Omental fat pad (tissue), 4 donors: Measurements from ENCODE around the gene PCCA. TPM values are rescaled to one million over a fixed set of nuclear protein-coding genes. Genes with fewer than 3 reads are reported as not detected.

Experiments used
- ATAC-seq: fragments of 150-250 bp; one replicate; pipeline ENCODE4 v1.9.1; 2016; ENCODE audit warnings: mild to moderate bottlenecking, moderate library complexity; ENCODE audit not compliant: low FRiP score
- DNase-seq: peaks from one replicate; pipeline ENCODE4 v3.0.0-alpha.2; 2019; ENCODE audit warnings: low spot score
- total RNA-seq, 4 donors: library from RNA; depleted of rRNA; stranded (reverse); fragments of >200 nt; gene quantifications; one replicate each; pipeline ENCODE4 v1.1.0, GENCODE V29; 2016
- TF ChIP-seq, protein P1 (sequence below), 3 donors: fragments of 450-650 bp; IDR thresholded peaks; one replicate each; pipeline ENCODE4 v1.5.1; 2016 to 2017; ENCODE audit warnings: antibody characterized with exemption in 3 of 3, mild to moderate bottlenecking in 3 of 3, moderate library complexity in 2 of 3

PCCA gene
- total RNA-seq, 4 donors from 2014 or later, result 27.5 to 61.6 (median 49.2) TPM

DNA sequence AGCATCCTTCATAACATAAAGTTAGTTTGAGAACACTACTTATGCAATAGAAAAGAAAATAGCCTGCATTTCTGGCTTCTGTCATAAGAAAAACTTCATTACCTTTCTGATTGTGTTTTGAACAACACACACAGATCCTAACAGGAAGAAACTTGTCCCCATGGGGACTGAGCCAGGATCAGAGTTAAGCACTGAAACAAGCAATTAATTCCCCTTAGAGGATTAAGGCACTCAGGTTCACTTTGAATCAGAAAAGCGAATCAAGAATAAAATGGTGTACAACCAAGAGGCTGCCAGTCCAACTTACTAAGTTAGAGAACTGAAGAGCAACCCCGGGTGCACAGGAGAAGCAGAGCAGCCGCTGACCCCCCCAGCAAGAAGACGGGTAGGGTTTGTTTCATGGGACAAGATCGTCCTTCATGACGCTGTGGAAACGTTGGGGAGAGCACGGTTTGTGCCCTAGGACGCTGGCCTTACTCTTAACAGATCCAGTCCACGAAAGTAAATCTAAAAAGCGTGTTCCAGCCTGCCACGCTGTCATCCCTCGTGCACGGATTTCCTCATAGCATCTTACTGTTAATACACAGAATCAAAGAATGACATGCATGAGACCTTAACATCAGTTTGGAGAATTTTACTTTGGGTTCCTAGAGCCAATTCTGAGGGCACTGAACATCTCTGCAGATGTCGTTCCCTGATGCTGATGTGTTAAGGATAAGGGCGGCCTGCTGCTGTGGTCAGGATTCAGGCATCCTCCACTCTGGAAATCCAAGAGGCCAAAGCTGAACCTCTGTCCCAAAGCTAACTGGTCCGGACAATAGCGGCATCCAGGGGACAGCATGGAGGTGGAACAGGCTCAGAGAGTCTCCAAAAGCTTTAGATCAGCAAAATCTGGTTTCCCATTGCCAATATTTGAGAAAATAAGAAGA lies 453.3 kb downstream of the PCCA start:
- ATAC-seq, result no peak

DNA sequence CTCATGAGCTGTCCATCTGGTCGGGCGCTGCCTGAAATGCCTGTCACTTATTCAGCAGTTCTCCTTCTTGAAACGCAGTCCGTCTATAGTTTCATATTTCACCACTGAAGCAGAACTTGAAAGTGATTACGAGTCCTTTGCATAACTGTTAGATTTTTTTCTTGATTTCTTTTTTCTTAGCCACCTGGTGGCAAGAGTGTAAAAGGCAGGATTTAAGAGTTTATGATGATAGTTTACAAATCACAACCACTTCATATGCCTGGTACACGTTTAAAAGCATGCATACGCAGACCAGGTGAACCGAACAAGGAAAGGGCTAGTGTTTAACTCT lies 453.9 kb downstream of the PCCA start:
- TF ChIP-seq, protein P1, sequence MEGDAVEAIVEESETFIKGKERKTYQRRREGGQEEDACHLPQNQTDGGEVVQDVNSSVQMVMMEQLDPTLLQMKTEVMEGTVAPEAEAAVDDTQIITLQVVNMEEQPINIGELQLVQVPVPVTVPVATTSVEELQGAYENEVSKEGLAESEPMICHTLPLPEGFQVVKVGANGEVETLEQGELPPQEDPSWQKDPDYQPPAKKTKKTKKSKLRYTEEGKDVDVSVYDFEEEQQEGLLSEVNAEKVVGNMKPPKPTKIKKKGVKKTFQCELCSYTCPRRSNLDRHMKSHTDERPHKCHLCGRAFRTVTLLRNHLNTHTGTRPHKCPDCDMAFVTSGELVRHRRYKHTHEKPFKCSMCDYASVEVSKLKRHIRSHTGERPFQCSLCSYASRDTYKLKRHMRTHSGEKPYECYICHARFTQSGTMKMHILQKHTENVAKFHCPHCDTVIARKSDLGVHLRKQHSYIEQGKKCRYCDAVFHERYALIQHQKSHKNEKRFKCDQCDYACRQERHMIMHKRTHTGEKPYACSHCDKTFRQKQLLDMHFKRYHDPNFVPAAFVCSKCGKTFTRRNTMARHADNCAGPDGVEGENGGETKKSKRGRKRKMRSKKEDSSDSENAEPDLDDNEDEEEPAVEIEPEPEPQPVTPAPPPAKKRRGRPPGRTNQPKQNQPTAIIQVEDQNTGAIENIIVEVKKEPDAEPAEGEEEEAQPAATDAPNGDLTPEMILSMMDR (IDR thresholded peaks at IDR 0.05), result peak in 1 of 3 donors; percentile 19
- DNase-seq, result no peak
- ATAC-seq, result no peak

More for the DNA sequence above, 453.3 kb downstream of the PCCA start:
- no peak for DNase-seq
- TF ChIP-seq, protein P1 (IDR thresholded peaks at IDR 0.05), result no peak

DNA sequence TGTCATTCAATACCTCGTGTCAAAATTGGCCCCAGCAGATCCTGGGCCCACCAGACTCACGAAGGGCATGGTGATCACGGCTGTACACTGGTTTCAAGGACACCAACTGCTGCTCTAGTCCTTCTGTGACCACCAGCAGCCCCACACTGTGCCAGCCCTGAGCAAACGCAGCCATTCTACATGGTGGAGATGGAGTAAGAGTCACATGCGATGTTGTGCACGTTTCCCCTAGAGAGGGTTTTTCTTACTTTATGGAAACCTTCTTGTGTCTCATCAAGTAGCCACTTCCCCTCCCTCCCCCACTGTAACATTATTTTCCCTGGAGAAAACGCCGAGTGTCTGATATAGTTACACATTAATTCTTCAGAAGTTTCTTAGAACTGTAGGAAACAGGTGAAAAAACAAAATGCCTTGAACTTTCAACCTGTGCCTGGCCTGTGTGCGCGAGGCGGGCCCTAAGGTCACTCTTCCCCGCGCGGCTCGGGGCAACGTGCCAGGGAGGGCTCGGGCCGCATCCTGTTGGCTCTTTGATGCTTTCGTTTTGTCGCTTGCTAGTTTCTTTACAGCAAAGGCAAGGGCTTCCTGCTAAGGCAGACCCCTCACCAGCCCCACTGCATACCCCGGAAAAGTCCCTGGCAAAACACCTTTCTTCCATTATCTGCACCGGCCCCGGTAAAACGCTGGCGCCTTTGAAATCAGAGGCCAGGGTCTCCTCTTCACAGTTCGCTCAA lies 455.1 kb downstream of the PCCA start:
- TF ChIP-seq, protein P1 (IDR thresholded peaks at IDR 0.05), result no peak
- no peak for DNase-seq
- ATAC-seq, result no peak

DNA sequence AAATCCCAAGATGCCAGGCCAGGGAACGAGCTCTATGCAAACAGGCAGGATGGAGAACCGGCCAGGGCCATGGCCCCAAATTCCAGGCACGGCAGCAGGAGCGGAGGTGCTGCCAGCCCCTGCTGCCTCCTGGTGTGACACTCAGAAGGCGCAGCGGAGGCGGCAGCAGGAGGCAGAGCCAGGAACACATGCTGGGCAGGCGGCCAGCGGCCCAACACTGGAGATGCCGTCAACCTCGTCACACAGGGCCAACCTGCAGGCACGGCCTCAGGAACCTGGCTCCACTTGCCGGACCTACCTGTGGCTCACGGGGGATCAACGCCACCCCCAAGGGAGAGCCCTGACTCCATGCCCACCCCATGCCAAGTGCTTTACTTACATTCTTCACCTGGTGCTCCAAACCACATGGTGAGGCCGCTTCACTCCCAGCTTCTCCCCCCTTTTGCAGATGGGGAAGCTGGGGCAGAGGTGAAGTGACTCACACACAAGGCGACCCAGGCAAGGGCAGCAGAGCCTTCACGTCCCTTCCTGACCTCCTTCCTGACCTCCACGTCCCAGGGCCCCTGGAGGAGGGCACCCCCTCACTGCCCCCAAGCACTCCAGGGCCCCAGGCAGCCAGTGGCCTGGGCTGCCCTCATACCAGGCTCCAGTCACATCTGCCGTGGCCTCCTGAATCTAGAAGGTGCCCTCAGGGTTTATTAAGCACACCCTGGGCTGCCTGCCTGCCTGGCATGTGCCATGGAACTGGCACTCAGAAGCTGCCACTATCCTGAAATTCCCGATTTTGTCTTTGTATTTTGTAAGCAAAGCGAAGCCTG lies 456.2 kb downstream of the PCCA start:
- no peak for DNase-seq
- TF ChIP-seq, protein P1 (IDR thresholded peaks at IDR 0.05), result no peak
- ATAC-seq, result no peak

DNA sequence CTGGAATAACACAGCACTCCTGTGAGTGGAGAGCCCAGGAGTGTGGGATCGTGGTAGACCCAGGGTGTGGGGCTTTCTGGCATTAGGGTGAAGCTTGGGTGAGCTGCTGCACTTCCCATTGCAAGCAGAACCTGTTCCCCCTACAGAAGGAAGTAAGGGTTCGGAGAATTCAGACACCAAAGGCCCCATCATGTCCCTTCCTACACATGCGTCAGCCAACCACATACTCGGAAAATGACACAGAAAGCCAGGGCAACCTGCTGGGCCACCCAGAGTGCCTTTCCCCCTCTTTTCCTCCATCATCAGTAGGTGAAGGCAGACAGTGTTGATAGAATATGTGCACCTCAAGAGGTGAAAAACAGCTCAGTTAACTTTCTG lies 456.8 kb downstream of the PCCA start:
- ATAC-seq (no peak), DNase-seq (no peak)
- TF ChIP-seq, protein P1 (IDR thresholded peaks at IDR 0.05), result no peak

DNA sequence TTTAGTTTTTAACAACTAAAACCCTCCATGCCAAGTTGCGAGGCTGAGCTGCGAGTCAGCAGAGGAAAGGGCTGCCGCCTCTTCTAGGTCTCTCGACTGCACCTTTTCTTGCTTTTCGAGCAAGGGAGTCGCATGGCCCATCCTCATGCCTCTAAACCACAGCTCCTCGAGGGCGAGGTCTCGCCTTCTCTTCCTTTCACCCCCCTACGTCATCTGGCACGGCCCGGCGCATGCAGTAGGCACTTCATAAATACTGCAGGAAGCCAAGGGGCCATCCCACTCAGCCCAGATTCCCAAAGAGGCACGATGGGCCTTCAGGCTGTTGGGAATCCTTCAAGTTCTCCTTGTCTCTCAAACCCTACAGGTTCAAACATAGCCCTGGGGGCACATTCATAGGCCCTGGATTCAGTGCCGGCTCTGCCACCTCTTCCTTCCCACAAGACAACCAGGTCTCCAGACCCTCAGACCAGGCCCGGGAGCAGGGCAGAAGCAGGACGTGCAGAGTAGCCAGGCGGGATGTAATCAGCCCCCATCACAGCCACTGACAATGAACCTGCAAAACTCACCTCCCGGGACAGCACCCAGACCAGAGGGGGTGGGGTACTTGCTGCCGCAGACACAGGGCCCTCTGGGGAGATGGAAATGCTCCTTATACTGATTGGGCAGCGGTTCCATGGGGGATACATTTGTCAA lies 458.0 kb downstream of the PCCA start:
- no peak for ATAC-seq

More for the DNA sequence above, 458.0 kb downstream of the PCCA start:
- TF ChIP-seq, protein P1 (IDR thresholded peaks at IDR 0.05), result no peak
- no peak for DNase-seq
